Measurements from ENCODE around the gene C19orf12.
"Not testable (repeated sequence)": the region's sequence is repeated elsewhere in the genome, so short reads cannot be mapped to it uniquely, and the experiment has no call there.

Gene C19orf12

DNA sequence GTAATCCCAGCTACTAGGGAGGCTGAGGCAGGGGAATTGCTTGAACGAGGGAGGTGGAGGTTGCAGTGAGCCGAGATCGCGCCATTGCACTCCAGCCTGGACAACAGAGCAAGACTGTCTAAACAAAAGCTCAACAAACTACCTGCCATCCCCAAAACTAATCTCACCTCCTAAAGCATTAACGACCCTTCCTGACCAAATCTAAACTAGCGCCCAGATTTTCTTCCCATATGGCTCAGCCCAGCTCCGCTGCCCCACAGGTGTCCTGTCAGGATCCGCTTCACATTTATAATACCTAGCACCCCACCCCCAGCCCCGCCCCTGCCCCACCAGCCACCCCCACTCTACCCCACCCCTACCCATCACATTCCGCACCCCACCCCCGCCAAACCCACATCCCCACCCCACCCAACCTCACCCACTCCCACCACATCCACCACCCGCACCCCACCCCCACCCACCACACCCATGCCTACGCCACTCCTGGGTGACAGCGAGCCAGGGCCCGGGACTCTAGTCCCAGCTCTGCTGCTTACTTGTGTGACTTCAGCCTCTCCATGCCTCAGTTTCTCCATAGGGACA, 599 bp downstream of the C19orf12 start:
- no peaks in the 10 kb centered on the region for H3K27me3 ChIP-seq (replicated peaks)
- peak overlapping the region; percentile 86 for H3K27ac ChIP-seq
- peak overlapping the region; percentile 78 for H3K4me3 ChIP-seq (ENCODE audit: low read depth, low read length)
- TF ChIP-seq, protein P1, sequence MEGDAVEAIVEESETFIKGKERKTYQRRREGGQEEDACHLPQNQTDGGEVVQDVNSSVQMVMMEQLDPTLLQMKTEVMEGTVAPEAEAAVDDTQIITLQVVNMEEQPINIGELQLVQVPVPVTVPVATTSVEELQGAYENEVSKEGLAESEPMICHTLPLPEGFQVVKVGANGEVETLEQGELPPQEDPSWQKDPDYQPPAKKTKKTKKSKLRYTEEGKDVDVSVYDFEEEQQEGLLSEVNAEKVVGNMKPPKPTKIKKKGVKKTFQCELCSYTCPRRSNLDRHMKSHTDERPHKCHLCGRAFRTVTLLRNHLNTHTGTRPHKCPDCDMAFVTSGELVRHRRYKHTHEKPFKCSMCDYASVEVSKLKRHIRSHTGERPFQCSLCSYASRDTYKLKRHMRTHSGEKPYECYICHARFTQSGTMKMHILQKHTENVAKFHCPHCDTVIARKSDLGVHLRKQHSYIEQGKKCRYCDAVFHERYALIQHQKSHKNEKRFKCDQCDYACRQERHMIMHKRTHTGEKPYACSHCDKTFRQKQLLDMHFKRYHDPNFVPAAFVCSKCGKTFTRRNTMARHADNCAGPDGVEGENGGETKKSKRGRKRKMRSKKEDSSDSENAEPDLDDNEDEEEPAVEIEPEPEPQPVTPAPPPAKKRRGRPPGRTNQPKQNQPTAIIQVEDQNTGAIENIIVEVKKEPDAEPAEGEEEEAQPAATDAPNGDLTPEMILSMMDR (IDR thresholded peaks at IDR 0.05; ENCODE audit: low read depth, low read length, missing control alignments), result no peak
- in situ Hi-C loops (cut with HindIII; ENCODE audit: low pct_ligation_motif_present, low sequenced_read_pairs), result no loop called here
- no peak for DNase-seq
- no peaks in the 10 kb centered on the region for H3K36me3 ChIP-seq (replicated peaks)

DNA sequence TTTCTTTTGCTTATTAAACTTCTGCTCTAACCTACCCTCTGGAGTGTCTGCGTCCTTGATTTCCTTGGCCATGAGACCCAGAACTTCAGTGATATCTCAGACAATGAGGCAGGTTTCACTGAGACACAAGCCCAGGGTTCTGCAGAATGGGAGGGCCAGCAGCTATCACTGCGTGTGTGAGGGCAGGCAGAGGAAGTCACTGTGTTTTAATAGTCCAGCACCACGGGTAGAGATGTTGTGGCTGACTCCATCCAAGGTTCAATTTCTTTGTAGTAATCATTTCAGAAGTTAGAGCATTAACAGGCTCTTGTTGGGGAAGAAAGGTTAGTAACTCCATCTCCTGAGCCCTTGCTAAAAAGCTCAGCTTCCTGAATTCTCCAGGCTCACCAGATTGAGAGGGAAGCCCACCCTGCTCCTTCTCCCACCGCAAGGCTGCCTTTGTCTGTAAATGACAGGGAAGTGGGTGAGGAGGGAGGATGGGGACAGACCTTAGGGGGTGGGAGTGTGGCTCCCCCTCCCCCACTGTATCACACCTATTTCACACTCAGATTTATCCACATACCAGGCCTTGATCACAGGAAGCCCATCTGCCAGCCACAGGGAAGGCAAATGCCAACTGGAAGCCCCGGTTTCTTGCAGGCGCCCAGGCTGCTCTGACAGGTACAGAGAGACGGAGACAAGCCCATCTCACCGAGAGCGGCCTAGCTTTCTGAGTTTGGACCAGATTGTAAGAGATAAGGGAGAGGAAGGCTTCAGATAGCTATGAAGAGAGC, 2.1 kb downstream of the C19orf12 start:
- no peak overlapping the region for H3K27ac ChIP-seq
- H3K27me3 ChIP-seq (replicated peaks), result no peaks in the 10 kb centered on the region
- TF ChIP-seq, protein P1 (IDR thresholded peaks at IDR 0.05; ENCODE audit: low read depth, low read length, missing control alignments), result no peak
- peaks cover 2% of the 10 kb centered on the region for H3K36me3 ChIP-seq (replicated peaks)
- DNase-seq, result no peak
- in situ Hi-C loops (cut with HindIII; ENCODE audit: low pct_ligation_motif_present, low sequenced_read_pairs), result no loop called here
- no peak overlapping the region for H3K4me3 ChIP-seq (ENCODE audit: low read depth, low read length)

DNA sequence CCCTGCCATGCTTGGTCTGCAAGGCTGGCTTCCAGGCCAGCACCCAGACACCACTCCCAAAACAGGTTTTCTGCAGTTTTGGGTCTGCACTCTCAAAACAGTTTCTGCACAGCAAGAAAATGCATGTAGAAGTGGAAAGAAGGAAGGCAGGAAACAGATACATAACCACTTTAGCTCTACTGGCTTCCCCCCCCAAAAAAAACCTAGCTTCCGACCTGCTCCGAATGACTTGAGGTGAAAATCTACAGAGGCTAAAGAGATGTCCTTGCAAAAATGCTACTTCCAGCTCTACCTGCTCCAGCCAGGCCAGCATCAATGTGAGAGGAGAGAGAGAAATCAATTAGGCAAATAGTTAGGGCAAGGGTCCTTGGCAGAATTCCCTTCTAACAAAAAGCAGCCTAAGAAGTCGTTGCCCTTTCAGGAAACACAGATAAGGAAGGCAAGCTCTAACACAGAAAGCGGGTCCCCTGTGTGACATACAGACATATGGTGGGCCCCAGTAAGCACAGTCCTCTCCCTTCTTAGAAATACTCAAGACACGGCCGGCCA, 3.4 kb downstream of the C19orf12 start:
- H3K36me3 ChIP-seq (replicated peaks), result peaks cover 2% of the 10 kb centered on the region
- no peak overlapping the region for H3K4me3 ChIP-seq (ENCODE audit: low read depth, low read length)
- TF ChIP-seq, protein P1 (IDR thresholded peaks at IDR 0.05; ENCODE audit: low read depth, low read length, missing control alignments), result no peak
- no peak overlapping the region for H3K27ac ChIP-seq
- H3K27me3 ChIP-seq (replicated peaks), result no peaks in the 10 kb centered on the region
- DNase-seq, result no peak
- in situ Hi-C loops (cut with HindIII; ENCODE audit: low pct_ligation_motif_present, low sequenced_read_pairs), result no loop called here

DNA sequence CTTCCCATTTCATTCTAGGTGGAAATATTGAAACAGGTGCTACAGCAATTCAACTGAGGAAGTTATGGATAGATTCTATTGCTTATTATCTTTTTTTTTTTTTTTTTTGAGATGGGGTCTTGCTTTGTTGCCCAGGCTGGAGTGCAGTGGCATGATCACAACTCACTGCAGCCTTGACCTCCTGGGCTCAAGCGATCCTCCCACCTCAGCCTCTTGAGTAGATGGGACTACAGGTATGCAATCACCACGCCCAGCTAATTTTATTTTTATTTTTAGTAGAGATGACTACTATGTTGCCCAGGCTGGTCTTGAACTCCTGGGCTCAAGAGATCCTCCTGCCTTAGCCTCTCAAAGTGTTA, 5.6 kb downstream of the C19orf12 start:
- H3K36me3 ChIP-seq (replicated peaks); DNase-seq; in situ Hi-C loops (cut with HindIII; ENCODE audit: low pct_ligation_motif_present, low sequenced_read_pairs); H3K27me3 ChIP-seq (replicated peaks); H3K27ac ChIP-seq; H3K4me3 ChIP-seq (ENCODE audit: low read depth, low read length): not testable (repeated sequence)

DNA sequence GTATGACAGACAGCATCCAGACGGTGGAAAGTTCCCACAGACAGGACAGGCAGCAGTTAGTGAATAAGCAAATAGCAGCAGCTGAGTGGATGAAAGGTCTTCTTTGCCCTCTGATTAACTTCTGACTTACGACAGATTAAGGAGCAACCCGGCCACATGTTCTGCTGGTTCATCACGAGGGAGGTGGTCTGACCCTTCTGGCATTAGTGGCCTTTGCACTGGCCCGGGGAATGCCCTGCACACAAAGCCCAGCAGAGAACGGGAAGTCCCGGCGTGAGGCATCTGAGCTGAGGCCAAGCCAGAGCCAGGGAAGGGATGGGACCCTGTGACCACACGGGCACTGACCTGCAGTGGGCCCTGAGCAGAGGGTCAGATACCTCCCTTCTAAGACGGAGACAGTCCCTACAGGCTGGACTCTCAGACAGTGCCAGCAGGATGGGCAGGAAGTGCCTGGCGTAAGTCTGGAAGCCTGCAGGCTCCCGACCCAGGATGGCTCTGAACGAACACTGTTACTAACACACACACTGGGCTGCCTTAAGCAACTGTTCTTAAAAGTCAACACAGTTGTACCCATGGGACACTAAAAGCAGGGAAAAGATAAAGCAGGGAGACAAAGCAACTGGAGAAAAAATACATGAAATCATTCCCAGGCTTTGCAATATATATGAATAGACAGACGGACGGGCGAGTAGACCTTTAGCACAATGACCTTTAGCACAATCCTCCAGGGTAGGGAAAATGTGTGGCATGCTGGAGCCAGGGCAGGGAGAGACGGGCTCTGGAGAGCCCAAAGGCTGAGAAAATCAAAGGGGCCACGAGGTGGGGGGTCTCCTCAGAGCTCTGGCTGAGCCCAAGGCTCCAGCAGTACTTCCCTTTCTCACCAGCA, 6.3 kb downstream of the C19orf12 start:
- peak overlapping the region; percentile 12 for H3K27ac ChIP-seq
- no peak for DNase-seq
- no peak overlapping the region for H3K4me3 ChIP-seq (ENCODE audit: low read depth, low read length)
- in situ Hi-C loops (cut with HindIII; ENCODE audit: low pct_ligation_motif_present, low sequenced_read_pairs), result no loop called here
- TF ChIP-seq, protein P1 (IDR thresholded peaks at IDR 0.05; ENCODE audit: low read depth, low read length, missing control alignments), result no peak
- no peaks in the 10 kb centered on the region for H3K27me3 ChIP-seq (replicated peaks)
- H3K36me3 ChIP-seq (replicated peaks), result peaks cover 6% of the 10 kb centered on the region

DNA sequence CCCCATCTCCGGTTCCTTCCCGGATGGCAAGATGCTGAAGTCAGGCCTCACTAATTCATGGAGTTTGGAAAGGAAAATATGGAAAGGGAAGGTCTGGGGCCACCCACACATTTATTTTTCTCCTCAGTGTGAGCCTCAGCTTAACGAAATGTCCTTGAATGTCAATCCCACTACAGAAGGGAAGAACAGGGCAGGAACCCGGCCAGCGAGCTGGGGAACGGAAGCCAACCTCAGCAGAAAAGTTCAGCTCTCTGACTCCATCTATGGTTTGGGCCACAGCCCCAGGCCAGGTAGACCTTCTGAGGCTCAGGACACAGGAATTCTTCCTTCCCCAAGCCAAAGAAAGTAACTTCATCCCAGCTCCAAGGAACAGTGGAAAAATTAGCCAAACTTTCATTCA, 8.4 kb downstream of the C19orf12 start:
- Histone ChIP-seq H3K27me3 (replicated peaks) (no peaks in the 10 kb centered on the region), H3K27ac (no peak overlapping the region), H3K4me3 (ENCODE audit: low read depth, low read length) (no peak overlapping the region), H3K36me3 (replicated peaks) (peaks cover 19% of the 10 kb centered on the region)
- DNase-seq, result no peak
- in situ Hi-C loops (cut with HindIII; ENCODE audit: low pct_ligation_motif_present, low sequenced_read_pairs), result no loop called here
- TF ChIP-seq, protein P1 (IDR thresholded peaks at IDR 0.05; ENCODE audit: low read depth, low read length, missing control alignments), result no peak
